Left cardiac atrium (tissue), 4 donors: Measurements from ENCODE around the gene XPOT. TPM values are rescaled to one million over a fixed set of nuclear protein-coding genes. Genes with fewer than 3 reads are reported as not detected.

Experiments used
- ATAC-seq, 2 donors: fragments of 200-7000 bp; cut with Tn5 transposase; one replicate each; pipeline ENCODE4 v1.9.1; 2020; ENCODE audit warnings: mild to moderate bottlenecking in 2 of 2, moderate library complexity in 2 of 2
- DNase-seq: peaks from one replicate; pipeline ENCODE4 v3.0.0-alpha.2; 2020
- intact Hi-C, 2 donors: fragments of 100-400 bp; cut with DNase I; formaldehyde crosslinking; loops; one replicate each; pipeline versions ENCODE4 v1.14.1 to v1.15.1; 2022 to 2023
- total RNA-seq, 2 donors: library from RNA; stranded (reverse); fragmentation: NEBNext Ultra II Directional; extraction: Animal tissue kit (Norgen Biotek cat#: 25700); gene quantifications; one replicate each; pipeline ENCODE4 v1.2.1, GENCODE V29; 2021
- donor health status: DM: no; HTN: yes; CAD: no.
- donor health status: DM: no; HTN: yes; CAD: no; lungs with severe emphysema.
- donor health status: DM: yes; HTN: yes; CAD: no.
- donor health status: Dilated cardiomyopathy.

Gene XPOT
- total RNA-seq, 2 donors from 2014 or later: 31.8 to 38.2 TPM

- intact Hi-C loops: loop anchor here in 1 of 2 donors (10.0 kb wide), 1 partner anchor 73 kb away; no protein-coding TSS in a partner anchor
- no peak for ATAC-seq
- no peak for DNase-seq
These were observed 7.2 kb downstream of the XPOT start for GRCh38 chr12:64411427-64411826.

GRCh38 chr12:64412459-64412858, 8.3 kb downstream of the XPOT start:
- DNase-seq: no peak
- ATAC-seq: no peak
- intact Hi-C loops: loop anchor here in 1 of 2 donors (10.0 kb wide), 1 partner anchor 72 kb away; no protein-coding TSS in a partner anchor

- intact Hi-C loops: loop anchor here in 1 of 2 donors (10.0 kb wide), 1 partner anchor 71 kb away; no protein-coding TSS in a partner anchor
- ATAC-seq: no peak
- no peak for DNase-seq
These were observed 9.7 kb downstream of the XPOT start for GRCh38 chr12:64413884-64414283.

- no peak for DNase-seq
- intact Hi-C loops: loop anchor here in 1 of 2 donors (10.0 kb wide), 1 partner anchor 67 kb away; no protein-coding TSS in a partner anchor
- ATAC-seq: no peak
These were observed 14.0 kb downstream of the XPOT start for GRCh38 chr12:64418209-64418608.

GRCh38 chr12:64419696-64420095, 15.5 kb downstream of the XPOT start:
- ATAC-seq: no peak
- no peak for DNase-seq
- intact Hi-C loops: loop anchor here in 1 of 2 donors (10.0 kb wide), 1 partner anchor 65 kb away; no protein-coding TSS in a partner anchor

- DNase-seq: no peak
- intact Hi-C loops: no loop called here
- ATAC-seq: no peak
These were observed 23.8 kb downstream of the XPOT start for GRCh38 chr12:64427988-64428387.

- no peak for ATAC-seq
- intact Hi-C loops: no loop called here
- DNase-seq: no peak
These were observed 24.8 kb downstream of the XPOT start for GRCh38 chr12:64428956-64429355.

- ATAC-seq (no peak), DNase-seq (no peak)
- intact Hi-C loops: no loop called here
These were observed 26.7 kb downstream of the XPOT start for GRCh38 chr12:64430886-64431285.

- no peak for DNase-seq
- ATAC-seq: no peak
- intact Hi-C loops: no loop called here
These were observed 27.6 kb downstream of the XPOT start for GRCh38 chr12:64431791-64432190.

- no peak for ATAC-seq
- intact Hi-C loops: no loop called here
These were observed 29.7 kb downstream of the XPOT start for GRCh38 chr12:64433915-64434314.

GRCh38 chr12:64440100-64440499, 35.9 kb downstream of the XPOT start:
- intact Hi-C loops: no loop called here

More at GRCh38 chr12:64433915-64434314, 29.7 kb downstream of the XPOT start:
- DNase-seq: no peak

GRCh38 chr12:64445490-64445889, 41.3 kb downstream of the XPOT start:
- intact Hi-C loops: no loop called here
- ATAC-seq: no peak
- no peak for DNase-seq

More at GRCh38 chr12:64440100-64440499, 35.9 kb downstream of the XPOT start:
- DNase-seq: no peak
- ATAC-seq: no peak

GRCh38 chr12:64446295-64446694, 42.1 kb downstream of the XPOT start:
- intact Hi-C loops: no loop called here
- ATAC-seq: no peak

GRCh38 chr12:64450057-64450640, 46.0 kb downstream of the XPOT start:
- no peak for ATAC-seq
- intact Hi-C loops: no loop called here
- DNase-seq: no peak

More at GRCh38 chr12:64446295-64446694, 42.1 kb downstream of the XPOT start:
- DNase-seq: no peak

- intact Hi-C loops: no loop called here
- DNase-seq (no peak), ATAC-seq (no peak)
These were observed 46.7 kb downstream of the XPOT start for GRCh38 chr12:64450711-64451486.

GRCh38 chr12:64451687-64452558, 47.7 kb downstream of the XPOT start, which contains the start of gene TBK1:
TSS of gene TBK1 (plus strand) at chr12:64452120. CDS start at chr12:64455871, 3,751 bp downstream.
- ATAC-seq (peak; percentile 97 to 98), DNase-seq (peak; percentile 92)
- intact Hi-C loops: no loop called here

- DNase-seq (no peak), ATAC-seq (peak; percentile 29 to 56)
- intact Hi-C loops: no loop called here
These were observed 48.6 kb downstream of the XPOT start for GRCh38 chr12:64452559-64453329.

GRCh38 chr12:64455506-64455905, 51.3 kb downstream of the XPOT start:
- intact Hi-C loops: no loop called here
- ATAC-seq (no peak), DNase-seq (no peak)

- no peak for ATAC-seq
- DNase-seq: no peak
- intact Hi-C loops: no loop called here
These were observed 51.9 kb downstream of the XPOT start for GRCh38 chr12:64456119-64456518.
